GM21515 (cell line): ENCODE results near the gene ADRM1.

Experiments
- ATAC-seq: cut with Tn5 transposase; IDR thresholded peaks from one replicate; pipeline ENCODE4 v1.9.1; 2021; ENCODE audit not compliant: unreplicated experiment

Gene ADRM1

DNA sequence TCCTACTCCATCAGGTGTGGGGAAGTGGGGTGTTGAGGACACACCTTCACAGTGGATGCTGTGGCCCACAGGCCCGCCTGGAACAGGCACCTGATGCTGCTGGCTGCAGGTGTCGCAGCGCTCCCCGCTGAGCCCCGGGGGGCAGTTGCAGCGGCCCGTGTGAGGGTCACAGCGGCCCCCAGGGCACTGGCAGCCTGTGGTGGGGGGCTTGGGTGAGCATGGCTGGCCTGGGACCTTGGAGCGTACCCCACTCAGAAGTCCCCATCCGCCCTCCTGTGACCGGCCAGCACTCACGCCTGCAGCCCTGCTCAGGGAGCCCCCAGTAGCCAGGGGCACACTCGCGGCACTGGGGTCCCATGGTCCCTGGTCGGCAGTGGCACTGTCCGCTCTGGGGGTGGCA lies 19.2 kb downstream of the ADRM1 start:
- ATAC-seq: no peak

DNA sequence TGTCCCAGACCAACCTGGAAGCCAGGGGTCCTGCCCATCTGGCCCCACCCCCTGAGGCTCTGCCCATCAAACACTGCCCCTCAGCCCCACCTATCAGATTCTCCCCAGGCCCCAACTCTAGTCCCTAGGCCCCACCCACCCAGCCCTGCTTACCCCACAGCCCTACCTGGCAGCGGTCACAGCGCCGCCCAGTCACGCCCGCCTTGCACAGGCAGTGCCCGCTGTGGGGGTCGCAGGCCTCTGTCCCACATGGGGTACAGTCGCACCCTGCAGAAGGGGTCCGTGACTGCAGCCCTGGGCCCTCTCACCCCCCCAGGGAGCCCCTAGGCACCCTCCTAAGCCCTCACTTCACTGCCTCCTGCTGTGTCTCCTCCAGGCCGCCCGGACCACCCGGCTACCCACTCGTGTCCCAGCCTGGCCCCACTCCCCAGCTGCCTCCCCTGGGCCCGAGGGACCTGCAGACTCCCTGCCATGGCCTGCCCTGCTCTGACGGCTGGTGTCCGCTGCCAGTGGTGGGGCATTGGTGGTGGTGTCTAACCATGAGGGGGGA lies 19.8 kb downstream of the ADRM1 start:
- no peak for ATAC-seq

DNA sequence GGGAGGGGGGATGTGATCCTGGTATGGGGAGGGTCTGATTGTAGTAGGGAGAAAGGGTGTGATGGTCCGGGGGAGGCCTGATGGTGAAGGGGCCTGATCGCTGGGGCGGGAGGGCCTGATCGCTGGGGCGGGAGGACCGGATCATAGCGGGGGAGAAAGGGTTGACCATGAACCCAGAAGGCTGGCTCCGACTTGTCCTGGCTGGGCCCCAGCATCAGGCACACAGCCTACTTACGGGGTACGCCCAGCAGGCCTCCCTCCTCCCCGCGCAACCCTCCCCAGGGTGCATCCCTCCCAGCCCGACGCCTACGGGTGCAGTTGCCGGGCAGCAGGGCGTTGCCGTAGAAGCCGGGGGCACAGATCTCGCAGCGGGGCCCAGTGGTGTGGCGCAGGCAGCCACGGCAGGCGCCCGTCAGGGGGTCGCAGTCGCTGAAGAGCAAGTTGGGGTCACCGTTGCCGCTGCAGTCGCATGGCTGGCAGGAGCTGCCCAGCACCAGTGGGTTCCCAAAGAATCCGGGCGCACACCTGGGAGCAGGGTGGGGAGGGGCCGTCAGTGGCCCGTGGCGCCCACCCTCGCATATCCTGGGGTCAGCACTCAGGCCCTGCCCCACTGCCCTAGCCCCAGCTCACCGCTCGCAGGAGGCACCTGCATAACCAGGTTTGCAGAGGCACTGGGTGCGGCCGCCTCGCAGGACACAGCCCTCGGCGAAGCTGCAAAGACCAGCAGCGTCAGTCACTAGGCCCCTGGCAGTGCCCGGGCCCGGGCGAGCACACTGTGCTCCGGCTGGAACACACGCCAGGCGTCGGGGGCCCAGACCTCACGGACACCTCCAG lies 20.6 kb downstream of the ADRM1 start:
- no peak for ATAC-seq

DNA sequence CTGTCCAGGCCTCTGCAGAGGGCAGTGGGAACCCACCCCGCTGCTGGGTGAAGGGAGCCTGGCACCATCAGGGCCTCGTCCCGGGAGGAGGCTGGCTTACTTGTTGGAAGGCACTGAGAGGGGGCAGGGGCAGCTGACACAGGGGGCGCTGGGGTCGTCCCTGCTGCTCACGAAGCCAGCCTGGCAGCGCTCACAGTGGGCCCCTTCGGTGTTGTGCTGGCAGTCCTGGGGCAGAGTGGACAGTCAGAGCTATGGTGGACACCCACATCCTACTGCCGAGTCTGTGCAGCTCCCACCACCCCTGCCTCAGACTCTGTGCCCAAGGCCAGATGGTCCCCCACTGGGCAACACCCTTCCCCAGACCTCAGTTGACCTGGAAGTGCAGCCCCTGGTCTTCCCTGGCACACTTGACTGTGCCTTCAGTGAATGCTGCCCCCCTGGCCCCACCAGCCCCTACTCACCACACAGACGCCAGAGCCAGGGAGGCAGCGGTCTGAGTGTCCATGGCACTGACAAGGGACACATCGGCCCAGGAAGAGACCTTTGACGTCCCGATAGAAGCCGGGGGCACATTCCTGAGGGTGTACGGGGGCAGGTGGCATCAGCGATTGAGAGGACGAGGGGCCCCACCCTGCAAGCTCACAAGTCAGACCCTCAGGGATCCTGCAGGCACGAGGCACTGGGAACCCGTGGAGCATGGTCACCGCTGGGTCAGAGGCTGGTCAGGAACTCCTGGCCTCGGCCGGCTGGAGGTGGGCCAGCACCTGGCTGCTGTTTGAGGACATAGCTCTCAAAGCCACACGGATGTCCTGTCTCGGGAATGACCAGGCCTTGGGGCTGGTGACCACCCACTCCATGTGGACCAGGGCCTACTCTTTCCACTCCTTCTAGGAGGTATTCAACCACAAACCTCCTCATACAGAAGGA lies 21.4 kb downstream of the ADRM1 start:
- ATAC-seq: no peak

DNA sequence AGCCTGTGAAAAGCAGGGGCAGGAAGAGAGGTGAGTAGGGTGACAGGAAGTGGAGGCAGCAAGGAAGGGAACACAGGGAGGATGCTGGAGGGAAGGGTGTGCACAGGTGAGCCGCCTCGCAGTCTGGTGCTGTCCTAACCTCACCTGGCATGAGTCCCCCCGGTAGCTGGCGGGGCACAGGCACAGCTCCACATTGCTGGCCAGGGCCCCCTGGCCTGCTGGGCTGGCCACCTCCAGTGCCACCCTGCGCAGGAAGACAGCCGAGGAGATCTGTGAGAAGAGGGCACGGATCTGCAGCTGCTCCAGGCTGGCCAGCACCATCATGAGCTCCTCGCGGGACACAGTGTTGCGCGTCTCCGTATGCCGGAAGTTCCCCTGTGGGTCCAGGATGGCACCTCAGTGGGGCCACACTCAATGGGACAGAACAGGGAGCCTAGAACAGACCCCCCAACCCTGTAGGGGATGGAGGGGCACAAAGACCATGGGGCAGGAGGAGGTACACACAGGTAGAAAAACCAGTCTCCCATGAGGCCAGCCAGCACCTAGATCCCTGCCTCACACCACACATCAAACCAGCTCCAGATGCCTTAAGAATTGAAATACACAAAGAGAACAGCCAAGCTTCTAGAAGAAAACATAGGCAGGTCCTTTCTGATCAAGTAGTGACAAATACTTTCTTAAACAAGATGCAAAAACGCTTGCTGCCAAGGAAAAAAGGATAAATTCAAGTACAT lies 22.5 kb downstream of the ADRM1 start:
- ATAC-seq: no peak

DNA sequence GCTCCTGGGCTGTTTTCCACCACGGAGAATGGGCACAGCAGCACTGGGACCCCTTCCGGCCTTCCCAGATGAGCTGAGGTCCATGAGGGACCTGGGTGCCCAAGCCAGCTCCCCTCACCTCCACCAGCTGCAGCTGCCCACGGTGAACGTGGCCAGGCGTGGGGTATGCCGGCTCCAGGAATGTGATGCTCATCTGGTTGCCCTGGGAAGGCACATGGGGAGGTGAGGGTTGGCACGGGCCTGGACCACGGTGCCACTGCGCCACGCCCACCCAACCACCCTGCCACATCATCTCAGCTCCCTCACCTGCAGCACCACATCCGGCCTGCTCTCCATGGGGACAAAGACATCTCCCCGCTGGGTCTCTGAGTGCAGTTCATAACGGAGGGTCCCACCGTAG lies 23.8 kb downstream of the ADRM1 start:
- ATAC-seq: no peak

DNA sequence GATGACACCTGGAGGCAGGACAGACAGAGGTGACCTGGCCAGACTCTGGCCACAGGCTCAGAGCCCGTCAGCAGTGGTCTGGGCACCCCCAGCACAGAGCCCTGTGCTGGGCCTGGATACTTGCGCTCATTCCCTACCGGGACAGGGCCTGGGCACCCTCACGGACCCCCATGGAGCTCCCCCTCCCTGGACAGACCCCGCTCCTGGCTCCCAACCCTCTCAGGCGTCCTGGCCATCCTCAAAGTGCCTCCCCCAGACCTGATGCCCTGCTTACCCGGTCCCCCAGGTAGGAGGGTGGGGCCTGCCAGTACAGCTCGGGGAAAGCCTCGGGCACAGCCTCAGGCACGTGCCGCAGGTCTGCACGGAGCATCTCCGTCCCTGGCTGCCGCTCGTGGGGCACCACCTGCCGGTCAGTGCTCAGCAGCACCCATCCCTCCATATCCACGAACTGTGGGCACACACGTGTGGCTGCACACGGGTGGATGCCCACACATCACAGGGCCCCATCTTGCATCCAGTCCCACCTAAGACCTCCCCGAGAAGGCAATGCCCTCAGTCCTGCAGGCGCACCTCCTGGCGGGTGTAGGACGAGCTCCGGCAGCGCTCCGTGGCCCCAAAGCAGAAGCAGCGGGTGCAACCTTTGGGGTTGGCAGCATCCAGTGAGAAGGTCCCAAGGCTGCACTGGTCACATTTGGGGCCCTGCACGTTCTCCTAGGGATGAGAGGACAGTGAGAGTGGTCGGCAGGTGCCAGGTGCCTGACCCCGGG lies 24.3 kb downstream of the ADRM1 start:
- ATAC-seq: no peak

DNA sequence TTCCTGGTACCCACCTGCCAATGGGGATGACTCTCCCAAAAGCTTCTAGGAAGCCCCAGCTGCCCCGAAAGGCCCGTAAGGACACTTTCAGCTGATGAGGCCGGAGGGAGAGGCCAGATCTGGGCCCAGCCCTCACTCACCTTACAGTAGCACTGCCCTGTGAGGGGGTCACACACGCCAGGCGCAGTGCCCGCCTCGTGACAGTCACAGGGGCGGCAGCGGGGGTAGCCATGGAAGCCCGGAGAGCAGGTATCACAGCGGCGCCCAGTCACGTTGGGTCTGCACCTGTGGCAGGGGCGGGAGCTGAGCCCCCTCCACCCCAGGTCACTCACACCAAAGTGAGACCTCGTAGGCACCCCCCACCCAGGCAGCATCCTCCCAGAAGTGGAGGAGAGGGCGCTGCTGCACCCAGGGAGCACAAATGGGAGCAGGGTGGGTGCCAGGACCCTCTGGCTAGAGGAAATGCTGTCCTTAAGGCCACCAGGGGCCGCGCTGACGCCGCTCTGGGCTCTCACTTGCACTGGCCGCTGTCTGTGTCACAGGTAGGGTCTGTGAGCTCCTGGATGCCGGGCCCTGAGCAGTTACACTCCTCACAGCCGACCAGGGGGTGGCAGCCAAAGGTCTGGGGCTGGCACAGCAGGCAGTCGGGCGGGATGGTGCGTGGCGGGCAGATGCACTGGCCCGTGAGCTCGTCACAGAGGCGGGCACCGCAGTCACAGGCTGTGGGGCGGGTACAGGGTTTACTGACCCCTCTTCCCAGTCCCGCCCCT lies 25.1 kb downstream of the ADRM1 start:
- no peak for ATAC-seq

DNA sequence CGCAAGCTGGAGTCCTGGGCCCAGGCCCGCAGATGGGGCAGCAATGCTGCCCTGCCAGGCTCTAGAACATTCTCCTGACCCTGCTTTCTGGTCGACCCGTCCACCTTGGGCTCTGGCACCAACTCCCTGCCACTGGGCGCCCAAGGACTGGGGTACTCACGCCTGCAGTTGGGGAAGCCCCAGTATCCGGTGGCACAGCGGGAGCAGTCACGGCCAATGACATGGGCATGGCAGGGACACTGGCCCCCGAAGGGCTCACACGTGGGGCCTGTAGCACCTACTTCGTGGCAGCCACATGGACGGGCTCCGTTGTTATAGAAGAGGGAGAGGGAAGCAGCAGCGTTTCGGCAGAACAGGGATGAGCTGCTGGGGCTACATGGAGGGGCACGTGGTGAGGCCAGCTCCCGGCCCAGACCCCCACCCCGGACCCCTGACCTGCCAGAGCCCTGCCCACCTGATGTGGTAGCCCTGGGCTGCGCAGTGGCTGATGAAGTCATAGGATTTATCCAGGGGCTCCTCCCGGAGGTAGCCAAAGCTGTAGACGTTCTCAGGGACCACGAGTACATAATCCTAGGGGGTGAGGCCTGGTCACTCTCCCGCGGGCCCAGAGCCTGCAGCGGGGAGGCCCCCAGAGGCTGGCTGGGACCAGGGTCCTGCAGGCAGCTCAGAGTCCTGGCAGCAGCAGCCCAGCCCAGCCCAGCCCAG lies 26.0 kb downstream of the ADRM1 start:
- ATAC-seq: no peak

DNA sequence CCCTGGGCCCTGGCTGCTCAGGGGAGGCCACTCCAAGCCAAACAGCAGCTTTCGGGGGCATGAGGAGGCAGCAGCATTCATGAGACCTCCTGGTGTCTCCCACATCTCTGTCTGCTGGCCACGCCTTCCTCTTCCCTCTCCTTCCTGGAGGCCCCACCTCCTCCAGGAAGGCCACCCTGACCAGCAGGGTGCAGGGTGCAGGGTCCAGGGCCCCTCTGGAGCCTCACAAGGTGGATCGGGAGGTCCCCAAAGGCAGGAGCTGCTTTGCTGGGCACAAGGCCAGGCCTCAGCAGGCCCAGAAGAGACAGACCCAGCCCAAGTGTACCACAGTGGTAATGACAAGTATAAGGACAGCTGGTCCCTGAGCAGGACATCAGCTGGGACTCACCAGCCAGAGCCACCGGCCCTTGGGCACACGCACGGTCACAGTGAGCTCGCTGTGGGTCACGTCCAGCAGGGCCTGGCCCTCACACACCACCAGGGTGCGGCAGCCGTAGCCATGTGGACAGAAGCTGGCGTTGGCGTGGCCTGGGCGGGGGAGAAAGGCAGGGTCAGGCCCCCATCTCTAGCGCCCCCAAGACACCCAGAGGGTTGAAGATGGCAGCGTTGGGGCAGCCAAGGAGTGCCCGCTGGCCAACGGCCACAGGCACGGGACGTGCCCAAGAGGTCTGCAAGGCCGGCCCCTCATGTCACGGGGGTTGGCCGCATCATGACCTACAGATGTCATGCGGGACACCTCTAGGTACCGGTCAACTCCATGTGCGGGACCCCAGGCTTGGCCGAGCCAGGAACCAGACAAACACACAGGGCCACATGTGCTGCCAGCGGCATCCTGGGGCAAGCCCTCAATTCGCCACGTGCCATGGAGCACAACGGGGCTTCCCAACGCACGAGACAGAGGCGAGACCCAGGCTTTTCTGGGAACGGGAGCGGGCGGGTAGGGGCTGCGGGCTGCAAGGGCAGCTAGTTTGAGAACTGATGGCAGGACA lies 26.9 kb downstream of the ADRM1 start:
- no peak for ATAC-seq

DNA sequence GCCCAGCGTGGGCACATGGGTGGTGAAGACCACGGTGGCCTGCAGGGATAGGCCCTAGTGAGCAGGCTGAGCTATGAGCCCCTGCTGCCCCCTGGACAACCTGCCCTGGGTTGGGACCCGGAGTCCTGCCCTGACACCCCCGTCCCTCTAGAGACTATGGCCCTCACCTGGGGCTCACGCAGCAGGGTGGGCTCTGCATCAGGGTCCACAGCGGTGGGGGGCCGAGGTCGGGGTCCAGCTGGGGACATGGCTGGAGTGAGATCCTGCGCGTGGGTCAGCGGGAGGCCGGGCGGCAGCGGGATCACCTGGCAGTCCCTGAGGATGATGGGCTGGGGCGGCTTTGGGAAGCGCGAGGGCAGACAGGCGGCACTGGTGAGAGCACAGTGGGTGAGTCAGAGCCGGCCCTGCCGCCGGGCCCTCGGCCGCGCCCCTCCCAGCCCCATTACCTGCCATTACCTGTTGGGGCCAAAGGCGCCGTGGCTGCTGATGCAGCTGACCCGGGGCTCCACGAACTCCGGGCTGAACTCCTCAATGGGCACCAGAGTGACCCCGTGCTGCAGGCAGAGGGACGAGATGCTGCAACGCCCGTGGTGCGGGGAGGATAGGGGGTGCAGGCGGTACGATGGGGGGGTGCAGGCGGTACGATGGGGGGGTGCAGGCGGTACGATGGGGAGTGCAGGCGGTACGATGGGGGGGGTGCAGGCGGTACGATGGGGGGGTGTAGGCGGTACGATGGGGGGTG lies 27.9 kb downstream of the ADRM1 start:
- no peak for ATAC-seq

DNA sequence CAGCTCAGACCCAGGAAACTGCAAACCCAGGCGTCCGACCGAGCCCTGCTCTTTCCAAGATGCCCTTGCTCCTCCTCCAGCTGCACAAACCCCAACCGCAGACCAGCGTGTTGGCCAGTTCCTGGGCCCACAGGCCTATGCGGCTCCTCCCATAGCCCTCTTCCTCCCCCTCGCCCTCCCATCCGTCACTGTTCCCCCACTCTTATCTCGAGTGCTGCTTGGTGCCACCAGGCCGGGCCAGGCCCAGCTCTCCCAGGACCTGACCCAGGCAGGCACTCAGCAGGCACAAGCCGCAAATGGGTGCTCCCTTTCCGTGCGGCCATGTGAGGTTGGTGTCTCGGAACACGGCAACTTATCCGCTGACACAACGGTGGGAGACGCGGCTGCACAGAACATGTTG lies 28.6 kb downstream of the ADRM1 start:
- ATAC-seq: no peak

DNA sequence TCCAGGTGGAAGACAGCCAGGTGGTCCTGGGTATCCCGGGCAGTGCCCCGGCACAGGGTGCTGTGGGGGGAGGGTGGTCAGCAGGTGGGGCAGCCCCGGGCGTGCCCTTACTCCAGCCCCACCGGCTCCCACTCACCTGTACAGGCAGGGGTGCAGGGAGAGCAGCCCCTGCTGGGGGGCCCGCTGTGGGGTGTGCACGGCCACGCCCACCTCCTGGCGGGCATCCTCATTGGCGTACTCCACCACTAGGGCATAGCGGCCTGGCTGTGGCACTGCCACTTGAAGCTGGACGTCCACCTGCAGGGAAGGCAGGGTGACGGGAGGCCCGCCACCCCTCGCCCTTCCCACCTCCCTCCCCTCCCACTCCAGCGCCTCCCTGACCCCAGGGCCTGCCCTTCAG lies 29.6 kb downstream of the ADRM1 start:
- ATAC-seq: no peak

DNA sequence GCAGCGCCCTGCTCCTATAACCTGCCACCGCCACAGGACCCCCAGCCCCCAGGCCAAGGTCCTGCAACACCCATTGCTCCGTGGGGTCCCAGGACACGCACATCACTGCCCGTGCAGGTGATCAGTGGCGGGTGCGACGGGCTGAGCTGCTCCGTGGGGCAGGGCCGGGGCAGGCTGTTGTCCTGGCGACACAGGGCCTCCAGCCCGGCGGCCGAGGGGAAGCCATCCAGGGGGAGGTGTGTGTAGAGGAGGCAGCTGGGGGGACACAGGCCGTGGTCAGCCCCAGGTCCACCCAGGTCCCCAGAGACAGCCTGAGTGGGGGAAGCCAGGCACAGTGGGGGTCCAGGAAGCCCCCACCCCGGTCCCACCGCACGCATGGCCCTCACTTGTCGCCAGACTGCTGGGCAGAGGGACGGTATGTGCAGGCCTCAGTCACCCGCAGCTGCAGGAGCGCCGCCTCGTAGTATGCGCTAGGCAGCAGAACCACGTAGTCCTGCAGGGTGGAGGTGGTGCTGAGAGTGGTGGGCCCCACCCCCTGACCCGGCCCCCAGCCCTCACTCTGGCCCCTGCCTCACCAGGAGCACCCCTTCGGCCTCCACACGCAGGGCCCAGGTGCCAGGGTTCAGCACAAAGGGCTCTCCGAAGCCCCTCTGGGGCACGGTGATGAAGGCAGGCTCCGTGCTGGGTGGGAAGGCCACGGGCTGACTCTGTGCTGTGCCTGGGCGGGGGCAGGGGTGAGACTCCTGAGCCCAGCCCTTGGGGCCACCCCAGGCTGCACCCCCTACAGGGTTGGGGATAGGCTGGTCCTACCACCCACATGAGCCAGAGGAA lies 30.4 kb downstream of the ADRM1 start:
- ATAC-seq: no peak

DNA sequence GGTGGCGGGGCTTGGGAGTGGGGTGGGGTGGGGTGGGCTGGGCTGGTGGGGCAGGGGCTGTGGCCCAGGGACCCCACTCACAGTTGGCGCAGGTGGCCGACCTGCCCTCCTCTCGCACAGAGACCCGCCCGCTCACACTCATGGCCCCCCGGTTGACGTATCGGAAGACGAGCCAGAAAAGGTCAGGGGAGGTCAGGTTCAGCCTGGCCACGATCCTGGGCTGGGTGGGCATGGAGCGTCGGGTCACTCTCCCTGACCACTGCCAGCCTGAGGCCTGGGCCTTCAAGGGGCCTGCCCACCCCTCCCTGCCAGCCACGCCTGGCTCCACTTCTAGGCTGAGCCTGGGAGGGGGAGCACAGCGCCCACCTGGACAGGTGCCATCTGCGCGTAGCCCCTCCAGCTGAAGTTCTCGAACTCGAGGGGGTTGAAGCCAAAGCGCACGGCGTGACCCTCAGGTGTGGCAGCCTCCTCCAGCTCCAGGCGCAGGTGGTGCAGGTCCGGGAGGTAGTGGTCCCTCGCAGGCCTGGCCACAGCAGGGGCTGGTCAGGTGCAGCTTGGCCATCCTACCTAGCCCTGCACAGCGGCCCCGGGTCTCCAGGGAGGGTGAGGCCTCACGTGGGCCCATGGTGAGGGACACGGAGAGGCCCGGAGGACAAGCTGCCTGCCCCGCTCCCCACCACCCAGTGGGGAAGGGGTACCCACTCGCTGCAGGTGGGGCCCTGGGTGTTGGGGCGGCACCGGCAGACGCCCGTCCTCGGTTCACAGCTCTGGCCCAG lies 31.2 kb downstream of the ADRM1 start:
- no peak for ATAC-seq

DNA sequence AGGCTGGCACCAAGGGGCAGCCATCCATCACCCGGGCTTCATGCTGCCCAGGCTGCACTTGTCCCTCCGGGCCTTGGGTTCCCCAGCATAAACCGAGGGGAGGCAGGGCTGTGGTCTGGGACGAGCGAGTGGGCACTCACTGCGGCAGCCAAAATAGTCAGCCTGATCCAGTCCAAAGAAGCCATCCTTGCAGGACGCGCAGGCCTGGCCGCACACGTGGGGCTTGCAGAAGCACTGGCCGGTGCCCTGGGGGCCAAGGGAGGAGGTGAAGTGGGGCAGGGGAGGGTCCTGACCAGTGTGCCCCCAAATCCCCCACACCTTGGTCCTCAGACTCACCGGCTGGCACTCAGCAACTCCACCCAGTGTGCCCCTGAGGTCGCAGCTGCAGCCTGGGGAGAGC lies 32.1 kb downstream of the ADRM1 start:
- no peak for ATAC-seq
